ENCODE results near the gene PGLYRP1. TPM values are rescaled to one million over a fixed set of nuclear protein-coding genes. Genes with fewer than 3 reads are reported as not detected.

Gene PGLYRP1
- total RNA-seq, 1 experiment from 2014 or later = not detected

DNA sequence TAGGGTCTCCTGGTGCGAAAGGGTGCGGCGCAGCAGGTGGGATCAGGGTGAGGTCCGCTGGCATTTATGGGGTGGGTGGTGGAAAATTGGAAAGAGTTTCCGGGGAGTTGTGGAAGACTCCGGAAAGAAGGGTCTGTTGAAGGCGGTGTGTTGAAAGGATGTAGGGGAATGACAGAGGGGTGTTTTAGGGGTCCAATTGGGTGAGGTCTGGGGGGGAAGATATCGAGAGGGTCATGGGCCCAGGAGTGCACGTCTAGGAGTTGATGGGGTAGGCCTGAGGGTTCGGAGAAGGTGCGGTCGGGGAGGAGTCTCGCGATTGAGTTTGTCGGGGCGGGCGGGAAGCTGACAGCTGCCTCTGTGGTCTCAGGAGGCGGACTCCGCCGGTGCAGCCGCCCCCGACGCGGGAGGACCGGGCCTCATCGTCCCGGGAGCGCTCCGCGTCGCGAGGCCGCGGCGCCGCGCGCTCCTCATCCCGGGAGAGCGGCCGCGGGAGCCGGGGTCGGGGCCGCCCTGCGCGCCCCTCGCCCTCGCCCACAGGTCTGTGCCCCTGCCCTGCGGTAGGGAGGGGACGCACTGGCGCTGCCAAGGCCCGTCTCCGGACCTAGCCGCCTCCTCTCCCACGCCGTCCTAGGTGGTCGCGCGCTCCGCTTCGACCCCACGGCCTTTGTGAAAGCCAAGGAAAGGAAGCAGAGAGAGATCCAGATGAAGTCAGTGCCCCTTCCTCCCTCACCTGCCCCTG lies 7.0 kb downstream of the PGLYRP1 start:
- Histone ChIP-seq H3K23me2 (ENCODE audit: insufficient read length, low read depth, low read length, poor library complexity, severe bottlenecking) (peaks cover 17% of the 10 kb centered on the region), H2BK15ac (ENCODE audit: low read depth, low read length) (no peak overlapping the region; the same call in 1 of the 2 replicates), H3K79me1 (ENCODE audit: insufficient read depth, low read depth, low read length, poor library complexity, severe bottlenecking) (no peaks in the 10 kb centered on the region), H3K14ac (ENCODE audit: insufficient read depth, low read length) (no peak overlapping the region), H3K4me2 (ENCODE audit: insufficient read depth, insufficient read length, low read length) (peak overlapping the region; percentile 99), H3K9ac (ENCODE audit: extremely low read depth, insufficient read length, low read length) (peak overlapping the region; percentile 44), H4K5ac (ENCODE audit: insufficient read length, low read depth, low read length) (no peak overlapping the region), H4K8ac (replicated peaks; ENCODE audit: insufficient read length, low read depth, low read length) (no peak overlapping the region), H3K18ac (ENCODE audit: insufficient read length, low read depth, low read length) (peak overlapping the region; percentile 76), H2AFZ (ENCODE audit: low read length) (no peak overlapping the region), H3K4ac (ENCODE audit: low read depth, low read length) (no peak overlapping the region), H3K4me1 (ENCODE audit: insufficient read depth, low read length) (no peaks in the 10 kb centered on the region), H3K9me3 (ENCODE audit: control insufficient read depth, low read depth, low read length) (no peaks in the 10 kb centered on the region), H3K56ac (ENCODE audit: insufficient read length, low read depth, low read length) (no peak overlapping the region), H2BK5ac (ENCODE audit: insufficient read length, low read length) (no peak overlapping the region), H3K27me3 (ENCODE audit: insufficient read depth, low read length) (peaks cover 7% of the 10 kb centered on the region; the same call in 1 of the 2 replicates), H3T11ph (ENCODE audit: low read length) (no peak overlapping the region), H2AK5ac (ENCODE audit: insufficient read length, low read length) (no peak overlapping the region), H4K20me1 (ENCODE audit: control insufficient read depth, insufficient read depth, insufficient read length) (no peaks in the 10 kb centered on the region), H2BK120ac (ENCODE audit: low read depth, low read length, poor library complexity, severe bottlenecking) (no peak overlapping the region), H3K23ac (ENCODE audit: insufficient read length, low read depth, low read length) (no peak overlapping the region), H2BK12ac (ENCODE audit: insufficient read length, low read depth, low read length) (no peak overlapping the region), H3K79me2 (ENCODE audit: insufficient read depth, low read length) (no peaks in the 10 kb centered on the region), H4K91ac (ENCODE audit: insufficient read length, low read depth, low read length) (no peak overlapping the region), H2BK20ac (ENCODE audit: low read depth, low read length, poor library complexity, severe bottlenecking) (no peak overlapping the region), H3K27ac (ENCODE audit: insufficient read length, low read depth, low read length) (no peak overlapping the region)
- Mint-ChIP-seq H3K4me3 (peak overlapping the region; percentile 67 to 84), H3K36me3 (ENCODE audit: insufficient read depth in 1 of 3, low read depth in 3 of 3) (peaks cover 2 to 8% (median 7%) of the 10 kb centered on the region in 3 experiments; a peak in 6 of 7 replicates), H3K4me1 (peaks cover 16 to 20% of the 10 kb centered on the region in 2 experiments), H3K27me3 (ENCODE audit: low read depth) (peaks cover 25% of the 10 kb centered on the region), H3K9me3 (no peaks in the 10 kb centered on the region; a peak in 1 of 5 replicates), H3K27ac (peak overlapping the region in 1 of 3 experiments; percentile 27; a peak in 1 of 7 replicates)
- no peak for DNase-seq
- no CpG with 5 or more reads among the region's 63 CpGs for WGBS (ENCODE audit: extremely low coverage, insufficient read length, low lambda C conversion rate)
- TF ChIP-seq, protein P1, sequence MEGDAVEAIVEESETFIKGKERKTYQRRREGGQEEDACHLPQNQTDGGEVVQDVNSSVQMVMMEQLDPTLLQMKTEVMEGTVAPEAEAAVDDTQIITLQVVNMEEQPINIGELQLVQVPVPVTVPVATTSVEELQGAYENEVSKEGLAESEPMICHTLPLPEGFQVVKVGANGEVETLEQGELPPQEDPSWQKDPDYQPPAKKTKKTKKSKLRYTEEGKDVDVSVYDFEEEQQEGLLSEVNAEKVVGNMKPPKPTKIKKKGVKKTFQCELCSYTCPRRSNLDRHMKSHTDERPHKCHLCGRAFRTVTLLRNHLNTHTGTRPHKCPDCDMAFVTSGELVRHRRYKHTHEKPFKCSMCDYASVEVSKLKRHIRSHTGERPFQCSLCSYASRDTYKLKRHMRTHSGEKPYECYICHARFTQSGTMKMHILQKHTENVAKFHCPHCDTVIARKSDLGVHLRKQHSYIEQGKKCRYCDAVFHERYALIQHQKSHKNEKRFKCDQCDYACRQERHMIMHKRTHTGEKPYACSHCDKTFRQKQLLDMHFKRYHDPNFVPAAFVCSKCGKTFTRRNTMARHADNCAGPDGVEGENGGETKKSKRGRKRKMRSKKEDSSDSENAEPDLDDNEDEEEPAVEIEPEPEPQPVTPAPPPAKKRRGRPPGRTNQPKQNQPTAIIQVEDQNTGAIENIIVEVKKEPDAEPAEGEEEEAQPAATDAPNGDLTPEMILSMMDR (conservative IDR thresholded peaks at IDR 0.05) = no peak
